Measurements from ENCODE around the gene THSD7B. TPM values are rescaled to one million over a fixed set of nuclear protein-coding genes. Genes with fewer than 3 reads are reported as not detected.

The THSD7B gene
- polyA plus RNA-seq, 2 of the 4 experiments (the other 2 are of a cell fraction), result not detected

DNA sequence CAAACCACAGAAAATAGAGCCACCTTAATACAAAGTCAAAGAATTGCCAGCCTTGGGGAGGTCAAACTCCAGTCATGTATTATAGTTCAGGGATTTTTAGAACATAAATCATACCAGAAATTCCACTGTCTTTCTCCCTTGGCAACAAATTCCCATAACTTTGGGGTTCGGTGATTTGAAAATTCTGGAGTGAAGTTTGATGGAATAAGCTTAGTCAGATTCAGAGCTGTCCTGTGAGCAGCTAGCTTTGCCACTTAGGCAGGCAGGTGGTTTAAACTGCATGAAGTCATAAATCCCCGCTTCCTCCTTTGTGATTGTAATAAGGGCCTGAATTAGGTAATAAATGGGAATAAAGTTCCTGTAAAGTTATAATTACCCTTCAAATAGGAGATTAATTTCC lies 741.9 kb downstream of the THSD7B start:
- no peak overlapping the region for H3K27ac ChIP-seq
- 35% methylated on average over 2 of the region's 2 CpGs for WGBS (ENCODE audit: missing lambda C conversion rate)
- H3K9me3 ChIP-seq, result no peaks in the 10 kb centered on the region
- CTCF ChIA-PET, result no interaction called here
- no peak for DNase-seq (ENCODE audit: low read depth in 1 of 2, low spot score in 1 of 2)
- ATAC-seq, result no peak
- no peak for FAIRE-seq
- POLR2A ChIA-PET, result no interaction called here
- no peak overlapping the region for H3K4me2 ChIP-seq
- TF ChIP-seq EHMT2 (IDR thresholded peaks at IDR 0.05; ENCODE audit: low read depth) (no peak), BHLHE40 (IDR thresholded peaks at IDR 0.05; ENCODE audit: low read depth, low read length) (no peak), SMC3 (IDR thresholded peaks at IDR 0.05) (no peak), ZNF302 (CRISPR knock-in tag; IDR thresholded peaks at IDR 0.05) (no peak), REST (IDR thresholded peaks at IDR 0.05) (no peak), NFE2L2 (conservative IDR thresholded peaks at IDR 0.05; ENCODE audit: low read length) (no peak), KDM1A (IDR thresholded peaks at IDR 0.05; ENCODE audit: low read depth) (no peak), FOSB (CRISPR knock-in tag; IDR thresholded peaks at IDR 0.05) (no peak), CBX8 (IDR thresholded peaks at IDR 0.05) (no peak), SREBF2 (IDR thresholded peaks at IDR 0.05) (no peak), JUNB (IDR thresholded peaks at IDR 0.05) (no peak), CHD4 (IDR thresholded peaks at IDR 0.05; ENCODE audit: borderline replicate concordance) (no peak), MAZ (IDR thresholded peaks at IDR 0.05; ENCODE audit: borderline replicate concordance, low read depth, low read length) (no peak), RFX5 (IDR thresholded peaks at IDR 0.05) (no peak), MYC (IDR thresholded peaks at IDR 0.05; ENCODE audit: borderline replicate concordance, low read length) (no peak)
- TF ChIP-seq, protein P1, sequence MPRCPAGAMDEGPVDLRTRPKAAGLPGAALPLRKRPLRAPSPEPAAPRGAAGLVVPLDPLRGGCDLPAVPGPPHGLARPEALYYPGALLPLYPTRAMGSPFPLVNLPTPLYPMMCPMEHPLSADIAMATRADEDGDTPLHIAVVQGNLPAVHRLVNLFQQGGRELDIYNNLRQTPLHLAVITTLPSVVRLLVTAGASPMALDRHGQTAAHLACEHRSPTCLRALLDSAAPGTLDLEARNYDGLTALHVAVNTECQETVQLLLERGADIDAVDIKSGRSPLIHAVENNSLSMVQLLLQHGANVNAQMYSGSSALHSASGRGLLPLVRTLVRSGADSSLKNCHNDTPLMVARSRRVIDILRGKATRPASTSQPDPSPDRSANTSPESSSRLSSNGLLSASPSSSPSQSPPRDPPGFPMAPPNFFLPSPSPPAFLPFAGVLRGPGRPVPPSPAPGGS (IDR thresholded peaks at IDR 0.05), result no peak
- no peaks in the 10 kb centered on the region for H3K4me1 ChIP-seq
- no peak overlapping the region for H3K4me3 ChIP-seq

GRCh38 chr2:137508739-137509384 lies 743.5 kb downstream of the THSD7B start:
- ChIA-PET CTCF (no interaction called here), POLR2A (no interaction called here)
- WGBS (ENCODE audit: missing lambda C conversion rate), result 12% methylated on average over 5 of the region's 5 CpGs
- H3K4me1 ChIP-seq, result no peaks in the 10 kb centered on the region
- no peak for FAIRE-seq
- DNase-seq (ENCODE audit: low read depth in 1 of 2, low spot score in 1 of 2), result no peak
- no peak overlapping the region for H3K4me3 ChIP-seq
- TF ChIP-seq ZNF302 (CRISPR knock-in tag; IDR thresholded peaks at IDR 0.05), result no peak
- no peak for TF ChIP-seq USF2 (IDR thresholded peaks at IDR 0.05)
- TF ChIP-seq TFCP2L1 (CRISPR knock-in tag; IDR thresholded peaks at IDR 0.05), result no peak
- TF ChIP-seq CHD4 (IDR thresholded peaks at IDR 0.05; ENCODE audit: borderline replicate concordance), result no peak
- TF ChIP-seq JUN (IDR thresholded peaks at IDR 0.05), result no peak
- TF ChIP-seq EP300 (IDR thresholded peaks at IDR 0.05), result no peak
- TF ChIP-seq, protein P2, sequence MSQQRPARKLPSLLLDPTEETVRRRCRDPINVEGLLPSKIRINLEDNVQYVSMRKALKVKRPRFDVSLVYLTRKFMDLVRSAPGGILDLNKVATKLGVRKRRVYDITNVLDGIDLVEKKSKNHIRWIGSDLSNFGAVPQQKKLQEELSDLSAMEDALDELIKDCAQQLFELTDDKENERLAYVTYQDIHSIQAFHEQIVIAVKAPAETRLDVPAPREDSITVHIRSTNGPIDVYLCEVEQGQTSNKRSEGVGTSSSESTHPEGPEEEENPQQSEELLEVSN (IDR thresholded peaks at IDR 0.05; ENCODE audit: borderline replicate concordance, low read depth), result no peak
- TF ChIP-seq HOXA7 (CRISPR knock-in tag; IDR thresholded peaks at IDR 0.05), result no peak
- no peak for TF ChIP-seq ZSCAN20 (CRISPR knock-in tag; IDR thresholded peaks at IDR 0.05)
- no peak for TF ChIP-seq FOSL2 (IDR thresholded peaks at IDR 0.05)
- no peak for TF ChIP-seq FOSL2 (CRISPR knock-in tag; IDR thresholded peaks at IDR 0.05)
- TF ChIP-seq CBX2 (IDR thresholded peaks at IDR 0.05; ENCODE audit: borderline replicate concordance, low read depth), result no peak
- TF ChIP-seq PHF8 (IDR thresholded peaks at IDR 0.05; ENCODE audit: borderline replicate concordance, low read depth), result no peak
- TF ChIP-seq ELK1 (IDR thresholded peaks at IDR 0.05; ENCODE audit: low read depth, low read length), result no peak
- no peak for TF ChIP-seq CEBPB (IDR thresholded peaks at IDR 0.05)
- TF ChIP-seq HES2 (IDR thresholded peaks at IDR 0.05), result no peak
- H3K27ac ChIP-seq, result no peak overlapping the region
- H3K4me2 ChIP-seq, result no peak overlapping the region
- ATAC-seq, result peak in 1 of 2 experiments; percentile 52; a peak in 3 of 6 replicates
- H3K9me3 ChIP-seq, result no peaks in the 10 kb centered on the region
